Myometrial cell (primary cell): ENCODE results near the gene COA3. TPM values are rescaled to one million over a fixed set of nuclear protein-coding genes. Genes with fewer than 3 reads are reported as not detected.

Source experiments
- total RNA-seq: library from RNA; depleted of rRNA; stranded (reverse); fragments of >200 nt; gene quantifications from 2 replicates; pipeline ENCODE4 v1.2.3, GENCODE V29; 2015

The COA3 gene, protein sequence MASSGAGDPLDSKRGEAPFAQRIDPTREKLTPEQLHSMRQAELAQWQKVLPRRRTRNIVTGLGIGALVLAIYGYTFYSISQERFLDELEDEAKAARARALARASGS
- total RNA-seq: 60.8 and 72.4 TPM in 2 replicates

DNA sequence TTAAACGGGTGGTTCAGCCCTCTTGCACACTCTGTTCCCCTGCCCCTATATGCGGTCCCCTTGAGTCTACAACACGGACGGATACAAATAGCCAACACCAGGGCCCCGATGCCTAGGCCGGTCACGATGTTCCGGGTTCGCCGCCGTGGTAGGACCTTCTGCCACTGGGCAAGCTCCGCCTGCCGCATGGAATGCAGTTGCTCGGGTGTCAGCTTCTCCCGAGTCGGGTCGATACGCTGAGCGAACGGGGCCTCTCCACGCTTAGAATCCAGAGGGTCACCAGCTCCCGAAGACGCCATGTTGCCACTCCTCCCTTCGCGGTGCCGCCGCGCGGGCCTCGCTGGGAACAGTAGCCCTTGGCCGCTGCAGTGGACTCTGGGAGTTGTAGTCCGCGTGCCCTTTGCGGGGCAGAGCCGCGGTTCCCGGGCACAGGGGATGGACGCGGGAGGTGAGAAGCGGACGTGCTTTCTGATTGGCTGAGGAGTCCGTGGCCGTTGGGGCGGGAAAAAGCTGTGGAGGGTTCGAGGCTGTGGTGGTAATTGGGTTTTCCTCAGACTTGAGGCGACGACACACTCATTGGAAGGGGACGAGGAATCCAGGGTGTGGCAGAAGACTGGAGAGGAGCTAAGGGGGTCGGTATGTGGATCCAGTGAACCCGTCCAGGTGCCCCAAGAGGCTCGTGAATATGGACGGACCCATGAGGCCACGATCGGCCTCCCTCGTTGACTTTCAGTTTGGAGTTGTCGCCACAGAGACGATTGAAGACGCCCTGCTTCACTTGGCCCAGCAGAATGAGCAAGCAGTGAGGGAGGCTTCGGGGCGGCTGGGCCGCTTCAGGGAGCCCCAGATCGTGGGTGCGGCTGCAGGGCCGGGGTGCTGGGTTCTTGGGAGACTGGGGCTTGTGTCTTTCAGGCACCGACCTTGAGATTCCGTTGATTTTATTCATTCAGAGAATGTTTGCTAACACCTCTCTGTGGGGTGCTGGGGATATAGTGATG is at the start of gene COA3, which contains the start of gene CNTD1:
Gene COA3 (minus strand): TSS at position 322 of the 998 bp plus-strand sequence. CDS start 23 bp downstream, at position 299.
Gene CNTD1 (plus strand): TSS at position 479 of the 998 bp plus-strand sequence. CDS start 207 bp downstream, at position 686.

DNA sequence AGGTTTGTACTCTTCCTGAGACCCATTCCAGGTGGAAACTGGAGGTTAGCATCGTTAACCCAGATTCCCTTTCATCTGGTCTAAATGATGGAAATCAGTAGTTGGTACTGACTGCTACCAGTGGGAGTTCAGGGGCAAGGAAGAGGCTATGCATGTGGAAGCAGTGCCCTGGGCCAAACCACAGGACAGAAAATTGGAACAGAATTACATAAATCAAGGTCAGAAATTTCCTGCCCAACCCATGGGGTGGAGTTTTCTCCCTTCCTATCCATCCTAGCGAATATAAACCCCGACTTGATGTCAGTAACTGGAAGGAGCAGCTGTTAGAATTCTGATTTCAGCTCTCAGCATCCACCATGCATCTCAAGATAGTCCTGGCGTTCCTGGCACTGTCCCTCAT is 45.8 kb upstream of the COA3 start, which contains the start of gene AOC2:
Gene AOC2 (plus strand): TSS at position 310 of the 400 bp plus-strand sequence. CDS start 47 bp downstream, at position 357.

DNA sequence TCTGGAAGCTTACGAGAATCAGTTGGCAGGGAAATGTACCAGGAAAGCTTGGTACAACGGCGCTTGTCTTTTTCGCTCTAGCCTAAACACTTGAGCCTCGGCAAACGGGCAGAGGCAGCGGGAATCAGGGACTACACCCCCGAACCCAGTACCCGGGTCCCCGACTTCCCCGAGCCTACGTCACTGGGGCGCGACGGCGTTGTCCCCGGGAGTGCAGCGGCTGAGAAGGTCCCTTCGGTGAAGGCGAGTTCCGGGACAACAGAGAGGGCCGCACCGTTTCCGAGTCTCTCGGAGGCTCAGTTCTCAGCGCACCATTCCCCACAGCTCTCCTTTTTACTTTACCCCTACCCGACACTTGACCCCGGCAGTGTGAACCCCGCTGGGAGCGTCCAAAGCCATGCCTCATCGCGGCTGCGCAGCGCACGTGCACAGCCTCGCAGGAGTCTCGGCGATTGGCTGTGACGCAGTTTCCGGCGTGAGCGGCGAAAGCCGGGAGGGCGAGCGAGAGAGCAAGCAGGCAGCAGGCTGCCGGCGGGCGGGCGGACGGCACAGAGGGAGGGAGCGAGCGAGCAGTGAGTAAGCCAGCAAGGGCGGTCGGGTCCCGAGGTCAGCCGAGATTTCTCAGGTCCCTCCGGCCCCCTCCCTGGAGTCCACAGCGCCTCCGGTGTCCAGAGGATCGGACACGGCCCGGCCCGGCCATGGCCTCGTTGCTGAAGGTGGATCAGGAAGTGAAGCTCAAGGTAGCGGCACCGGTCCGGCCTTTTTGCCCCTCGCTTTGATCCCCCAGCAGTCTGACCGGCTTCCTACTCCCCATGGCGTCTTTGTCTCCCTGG is 34.6 kb upstream of the COA3 start, which contains the start of gene PSME3:
Gene PSME3 (plus strand): TSS at position 464 of the 833 bp plus-strand sequence. CDS start 235 bp downstream, at position 699.

DNA sequence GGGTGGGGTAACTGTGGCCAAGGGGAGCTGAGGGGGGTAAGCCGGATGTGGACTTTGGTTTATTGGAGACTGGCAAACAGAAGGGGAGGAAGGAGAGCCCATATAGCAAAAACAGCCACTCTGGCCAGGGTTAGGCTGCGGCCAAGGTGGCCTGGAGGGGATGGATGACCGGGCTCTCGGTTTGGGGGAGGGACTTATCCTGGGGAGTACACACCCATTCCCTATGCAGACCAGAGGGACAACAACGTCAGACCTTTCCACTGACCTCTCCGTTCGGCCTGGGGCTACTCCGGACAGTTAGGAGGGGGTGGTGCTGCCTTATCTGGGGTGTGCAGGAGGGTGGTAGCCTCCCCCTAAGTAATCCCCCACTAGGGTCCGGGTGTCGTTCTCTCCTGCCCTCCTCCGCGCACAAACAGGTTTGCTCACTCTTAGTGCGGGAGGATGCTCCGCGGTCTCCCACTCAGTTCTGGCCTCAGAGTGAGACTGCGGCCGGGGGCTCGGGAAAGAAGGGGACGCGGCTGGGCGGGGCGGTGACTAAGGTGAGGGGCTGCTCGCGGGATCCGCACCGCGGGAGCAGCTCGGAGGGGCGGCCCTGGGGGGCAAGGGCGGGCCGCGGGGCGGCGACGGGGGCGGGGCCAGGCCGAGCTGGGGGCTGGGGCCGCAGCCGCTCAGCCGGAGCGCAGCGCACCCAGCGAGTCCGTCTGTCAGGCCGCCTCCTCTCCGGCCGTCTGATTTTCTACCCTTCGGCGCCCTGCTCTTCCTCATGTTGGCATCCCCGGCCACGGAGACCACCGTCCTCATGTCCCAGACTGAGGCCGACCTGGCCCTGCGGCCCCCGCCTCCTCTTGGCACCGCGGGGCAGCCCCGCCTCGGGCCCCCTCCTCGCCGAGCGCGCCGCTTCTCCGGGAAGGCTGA is 18.3 kb downstream of the COA3 start, which contains the start of gene WNK4:
Gene WNK4 (plus strand): TSS at position 675 of the 915 bp plus-strand sequence. CDS start 89 bp downstream, at position 764.

DNA sequence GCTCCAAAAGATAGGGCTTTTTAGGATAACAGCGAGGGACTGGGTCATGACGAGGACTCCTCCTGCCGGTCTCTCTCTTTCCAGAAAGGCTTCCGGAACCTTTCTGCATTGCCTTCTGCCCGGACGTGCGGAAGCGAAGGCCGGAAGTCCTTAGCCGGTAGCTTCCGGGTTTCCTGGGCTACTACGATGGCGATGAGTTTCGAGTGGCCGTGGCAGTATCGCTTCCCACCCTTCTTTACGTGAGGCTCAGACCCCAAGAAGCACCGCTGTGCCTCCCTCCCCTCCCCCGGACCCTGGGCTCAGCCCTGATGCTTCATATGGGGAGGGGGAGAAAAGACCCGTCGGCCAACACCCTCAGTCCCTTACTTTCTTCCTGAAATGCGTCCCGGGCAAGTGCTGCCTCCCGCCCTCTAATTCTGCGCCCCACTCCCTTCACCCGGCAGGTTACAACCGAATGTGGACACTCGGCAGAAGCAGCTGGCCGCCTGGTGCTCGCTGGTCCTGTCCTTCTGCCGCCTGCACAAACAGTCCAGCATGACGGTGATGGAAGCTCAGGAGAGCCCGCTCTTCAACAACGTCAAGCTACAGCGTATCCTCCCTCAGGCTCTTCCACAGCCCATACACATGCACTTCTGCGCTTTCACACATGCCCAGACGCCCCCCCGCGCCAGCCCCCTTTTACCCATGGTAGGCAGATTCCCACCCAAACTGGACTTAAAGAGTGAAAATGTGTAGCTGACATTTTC is 25.0 kb downstream of the COA3 start, which contains the start of gene VPS25:
Gene VPS25 (plus strand): TSS at position 160 of the 746 bp plus-strand sequence. CDS start 27 bp downstream, at position 187.

DNA sequence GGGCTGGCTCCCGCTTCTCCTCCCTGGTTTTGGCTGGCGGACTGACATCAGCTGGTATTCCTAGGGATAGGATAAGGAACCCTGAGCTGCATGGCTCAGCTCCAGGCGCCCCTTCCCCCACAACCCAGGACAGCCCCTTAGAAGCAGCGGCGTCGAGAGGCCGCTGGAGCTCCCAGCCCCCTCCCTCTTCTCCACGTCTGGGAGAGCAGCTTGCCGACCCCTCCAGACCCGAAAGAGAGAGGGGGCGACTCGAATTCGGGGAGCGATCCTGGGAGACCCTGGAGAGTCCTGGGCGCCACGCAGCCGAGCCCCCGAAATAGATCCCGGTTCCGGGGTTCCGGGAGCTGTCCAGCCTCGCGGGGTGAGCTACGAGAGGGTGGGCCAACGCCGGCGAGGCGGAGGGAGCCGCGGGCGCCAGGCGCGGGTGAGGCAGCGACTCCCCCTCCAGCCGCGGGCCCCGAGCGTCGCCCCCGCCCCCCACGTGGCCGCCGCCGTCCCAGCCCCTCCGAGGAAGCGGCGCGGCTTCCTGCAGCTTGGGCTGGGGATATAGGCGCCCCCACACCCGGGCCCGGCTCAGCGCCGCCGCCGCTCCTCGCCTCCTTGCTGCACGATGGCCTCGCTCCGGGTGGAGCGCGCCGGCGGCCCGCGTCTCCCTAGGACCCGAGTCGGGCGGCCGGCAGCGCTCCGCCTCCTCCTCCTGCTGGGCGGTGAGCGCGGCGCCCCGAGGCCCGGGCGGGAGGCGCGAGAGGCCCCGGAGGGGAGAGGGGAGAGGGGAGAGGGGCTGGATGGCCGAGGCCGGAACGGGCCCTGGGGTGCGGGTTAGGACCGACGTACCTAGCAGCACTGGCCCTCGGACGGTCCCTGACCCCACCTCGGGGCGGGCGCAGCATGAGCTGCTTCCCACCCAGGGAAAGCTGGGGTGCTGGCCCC is 37.6 kb downstream of the COA3 start, which contains the start of gene RAMP2:
Gene RAMP2 (plus strand): TSS at position 576 of the 930 bp plus-strand sequence. CDS start 35 bp downstream, at position 611.

Other genes starting within 250 kb of the COA3 start
- gene HSD17B1, start 245.8 kb downstream of the COA3 start, total RNA-seq: 1.4 and 4.6 TPM in 2 replicates
- 36.5 and 57.4 TPM in 2 replicates for gene COASY, start 236.6 kb downstream of the COA3 start, total RNA-seq
- gene MLX, start 231.6 kb downstream of the COA3 start, total RNA-seq: 38.6 and 61.4 TPM in 2 replicates
- 8.0 and 9.2 TPM in 2 replicates for gene PSMC3IP, start 221.0 kb downstream of the COA3 start, total RNA-seq
- 46.4 and 89.4 TPM in 2 replicates for gene RETREG3, start 189.3 kb downstream of the COA3 start, total RNA-seq
- gene TUBG1, start 189.0 kb downstream of the COA3 start, total RNA-seq: 87.6 and 110 TPM in 2 replicates
- gene TUBG2, start 139.4 kb downstream of the COA3 start, total RNA-seq: 10.4 and 13.8 TPM in 2 replicates
- 20.5 and 27.8 TPM in 2 replicates for gene PLEKHH3, start 121.7 kb downstream of the COA3 start, total RNA-seq
- 22.2 and 27.1 TPM in 2 replicates for gene CCR10, start 116.9 kb downstream of the COA3 start, total RNA-seq
- gene CNTNAP1, start 116.2 kb downstream of the COA3 start, total RNA-seq: 32.8 and 36.9 TPM in 2 replicates
- gene EZH1, start 53.7 kb downstream of the COA3 start, total RNA-seq: 9.6 and 12.7 TPM in 2 replicates
- 1.9 and 5.5 TPM in 2 replicates for gene RAMP2, start 37.5 kb downstream of the COA3 start, total RNA-seq
- 128 and 142 TPM in 2 replicates for gene VPS25, start 25.3 kb downstream of the COA3 start, total RNA-seq
- 12.7 and 13.6 TPM in 2 replicates for gene WNK4, start 18.1 kb downstream of the COA3 start, total RNA-seq
- 0.58 TPM in 1 of 2 replicates, not detected in the other for gene CNTD1, start 157 bp upstream of the COA3 start, total RNA-seq
- gene BECN1, start 25.6 kb upstream of the COA3 start, total RNA-seq: 69.2 and 128 TPM in 2 replicates
- 85.0 and 123 TPM in 2 replicates for gene PSME3, start 34.7 kb upstream of the COA3 start, total RNA-seq
- gene AOC2, start 45.9 kb upstream of the COA3 start, total RNA-seq: under 0.01 and 0.29 TPM in 2 replicates
- gene AOC3, start 52.5 kb upstream of the COA3 start, total RNA-seq: not detected in 2 replicates
- not detected in 2 replicates for gene G6PC1, start 102.1 kb upstream of the COA3 start, total RNA-seq
- gene AARSD1, start 165.8 kb upstream of the COA3 start, total RNA-seq: 25.4 and 39.0 TPM in 2 replicates
- 0.29 and 1.4 TPM in 2 replicates for gene PTGES3L, start 181.4 kb upstream of the COA3 start, total RNA-seq
- 6.0 and 8.1 TPM in 2 replicates for gene RUNDC1, start 181.9 kb upstream of the COA3 start, total RNA-seq
- 1,299 and 1,434 TPM in 2 replicates for gene RPL27, start 199.7 kb upstream of the COA3 start, total RNA-seq
- gene IFI35, start 208.1 kb upstream of the COA3 start, total RNA-seq: 50.7 and 79.6 TPM in 2 replicates
- gene VAT1, start 223.7 kb upstream of the COA3 start, total RNA-seq: 161 and 164 TPM in 2 replicates
- 0.71 and 1.2 TPM in 2 replicates for gene RND2, start 226.5 kb upstream of the COA3 start, total RNA-seq